ENCODE data around the gene GRM4. TPM values are rescaled to one million over a fixed set of nuclear protein-coding genes. Genes with fewer than 3 reads are reported as not detected.
A peak's percentile ranks its signal among the peaks of the same experiment; 100 is the strongest.

GRM4 gene
- total and polyA plus RNA-seq, 9 of the 15 experiments (the other 6 are each of a cell fraction or from before 2014, with no cell fraction given): 0.18 TPM; not detected in 8

GRCh38 chr6:34025112-34025807 is 120.6 kb downstream of the GRM4 start (continued):
- no peak for TF ChIP-seq ZBTB1 (CRISPR knock-in tag; IDR thresholded peaks at IDR 0.05; ENCODE audit: borderline replicate concordance, low read depth)
- no peak for TF ChIP-seq ZNF217 (CRISPR knock-in tag; IDR thresholded peaks at IDR 0.05)
- no peak for TF ChIP-seq KLF10 (CRISPR knock-in tag; IDR thresholded peaks at IDR 0.05)
- TF ChIP-seq PHB (CRISPR knock-in tag; IDR thresholded peaks at IDR 0.05): no peak
- peak; percentile 51 for TF ChIP-seq USF1 (CRISPR knock-in tag; IDR thresholded peaks at IDR 0.05)

GRCh38 chr6:34022873-34023255 is 123.0 kb downstream of the GRM4 start:
- WGBS (ENCODE audit: insufficient coverage, low coverage, missing lambda C conversion rate): 3% methylated on average over 9 of the region's 9 CpGs
- H3K9me3 ChIP-seq (replicated peaks; ENCODE audit: control insufficient read depth, insufficient read depth, low read depth, low read length): no peaks in the 10 kb centered on the region; the same call in 1 of the 2 replicates
- BruUV-seq (replicated peaks): no TSS peak
- H3K27ac ChIP-seq (ENCODE audit: extremely low read depth, low read depth, low read length): no peak overlapping the region
- FAIRE-seq (no peak), ATAC-seq (no peak), DNase-seq (ENCODE audit: extremely low read depth in 1 of 4, low spot score in 3 of 4) (no peak)
- TF ChIP-seq ZNF175 (CRISPR knock-in tag; IDR thresholded peaks at IDR 0.05; ENCODE audit: low read depth) (no peak), MXI1 (IDR thresholded peaks at IDR 0.05; ENCODE audit: low read depth, low read length) (no peak), ELF4 (CRISPR knock-in tag; IDR thresholded peaks at IDR 0.05) (no peak), HNRNPK (IDR thresholded peaks at IDR 0.05; ENCODE audit: low read depth, low read length, poor library complexity, severe bottlenecking) (no peak), E2F3 (CRISPR knock-in tag; IDR thresholded peaks at IDR 0.05) (no peak), RUNX1 (IDR thresholded peaks at IDR 0.05; ENCODE audit: low read depth) (no peak), ZNF197 (CRISPR knock-in tag; IDR thresholded peaks at IDR 0.05; ENCODE audit: low read depth) (no peak), EHMT2 (IDR thresholded peaks at IDR 0.05) (no peak), KAT8 (IDR thresholded peaks at IDR 0.05; ENCODE audit: low read depth) (no peak), ZNF445 (CRISPR knock-in tag; IDR thresholded peaks at IDR 0.05; ENCODE audit: low read depth) (no peak), BACH1 (tag; IDR thresholded peaks at IDR 0.05) (no peak), HMGN3 (IDR thresholded peaks at IDR 0.05; ENCODE audit: borderline replicate concordance, extremely low read depth, insufficient read length, low read depth, low read length) (no peak), BCOR (IDR thresholded peaks at IDR 0.05) (no peak), SIRT6 (IDR thresholded peaks at IDR 0.05; ENCODE audit: low read depth, low read length) (no peak), ZNF24 (IDR thresholded peaks at IDR 0.05) (no peak), CREM (IDR thresholded peaks at IDR 0.05; ENCODE audit: low read depth) (no peak), ADNP (tag; IDR thresholded peaks at IDR 0.05) (no peak), SRSF9 (IDR thresholded peaks at IDR 0.05; ENCODE audit: borderline replicate concordance, low read depth, low read length) (no peak), TEAD2 (tag; IDR thresholded peaks at IDR 0.05) (no peak)
- H3K4me1 ChIP-seq (replicated peaks in 1 of 2; ENCODE audit: control insufficient read depth in 2 of 2, insufficient read depth in 2 of 2, low read length in 2 of 2): peaks cover 0 to 29% of the 10 kb centered on the region in 2 experiments; a peak in 2 of 5 replicates
- peaks cover 8% of the 10 kb centered on the region for H4K20me1 ChIP-seq (replicated peaks; ENCODE audit: control insufficient read depth, insufficient read depth, low read length)
- H2AFZ ChIP-seq (ENCODE audit: low read depth, low read length): no peak overlapping the region
- no peaks in the 10 kb centered on the region for H3K36me3 ChIP-seq (ENCODE audit: control insufficient read depth, insufficient read depth, low read length)
- H3K4me3 ChIP-seq: no peak overlapping the region
- CTCF ChIA-PET (ENCODE audit: low intra/inter-chr PET ratio): no interaction called here
- POLR2A ChIA-PET: interaction anchor here (0.6 kb wide), 1 partner anchor 11 kb away, joined by 3 read pairs; no protein-coding TSS in a partner anchor
- H3K27me3 ChIP-seq (ENCODE audit: control insufficient read depth in 2 of 2, insufficient read depth in 2 of 2, low read length in 2 of 2): peaks cover 13 to 76% of the 10 kb centered on the region in 2 experiments; a peak in 4 of 5 replicates
- intact Hi-C loops (cut with micrococcal nuclease) (no loop called here), in situ Hi-C loops (cut with MboI) (no loop called here)
- no peaks in the 10 kb centered on the region for H3K79me2 ChIP-seq (ENCODE audit: control insufficient read depth, insufficient read depth, low read length)
- no peaks in the 10 kb centered on the region for H3K9me1 ChIP-seq (ENCODE audit: control insufficient read depth, insufficient read depth, low read length)
- H3K9ac ChIP-seq (ENCODE audit: insufficient read depth in 1 of 2, low read depth in 2 of 2, low read length in 2 of 2): peak overlapping the region in 1 of 2 experiments; percentile 55; a peak in 1 of 4 replicates
- H3K4me2 ChIP-seq (ENCODE audit: insufficient read depth, low read length): no peak overlapping the region
